ENCODE measurements around the gene PIH1D1. TPM values are rescaled to one million over a fixed set of nuclear protein-coding genes. Genes with fewer than 3 reads are reported as not detected.
A peak's percentile ranks its signal among the peaks of the same experiment; 100 is the strongest.

Gene PIH1D1
- total RNA-seq, 1 donor from 2014 or later = 138 TPM

DNA sequence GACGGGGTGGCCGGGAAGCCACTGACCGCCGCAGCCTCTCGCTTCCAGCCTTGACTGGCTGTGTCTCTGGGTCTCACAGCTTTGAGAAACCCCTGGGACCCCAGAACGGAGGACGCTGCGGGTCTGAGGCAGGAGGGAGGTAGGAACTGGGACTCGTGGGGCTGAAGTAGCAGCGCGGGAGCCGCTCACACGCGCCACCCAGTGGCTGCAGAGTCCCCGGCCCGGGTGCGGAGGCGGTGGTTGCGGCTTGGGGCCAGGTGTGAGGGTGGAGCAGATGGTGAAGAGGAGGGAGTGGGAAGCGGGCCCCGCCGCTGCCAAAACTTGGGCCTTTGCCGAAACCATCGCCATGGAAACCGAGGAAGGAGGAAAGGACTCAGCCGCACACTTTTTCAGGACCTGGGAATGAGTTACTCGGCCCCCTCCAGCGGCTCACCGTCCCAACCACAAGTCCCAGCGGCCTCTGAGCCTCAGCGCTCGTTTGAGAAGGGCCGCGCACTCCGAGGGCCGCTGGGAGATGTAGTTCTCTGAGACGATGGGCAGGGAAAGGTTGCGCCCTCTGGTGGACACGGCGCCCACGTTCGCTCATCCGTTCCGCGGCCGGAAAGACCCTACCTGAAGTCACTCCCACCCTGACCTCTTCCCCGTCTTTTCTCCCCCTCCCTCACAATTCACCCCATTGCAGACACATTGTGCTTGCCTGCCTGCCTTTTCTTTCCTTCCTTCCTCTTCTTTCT is 8.1 kb downstream of the PIH1D1 start:
- intact Hi-C loops (cut with micrococcal nuclease) = loop anchor here (1.0 kb wide), 3 partner anchors 8 to 51 kb away; partner anchors contain the start of gene PIH1D1
- H3K36me3 Mint-ChIP-seq (ENCODE audit: low read depth) = peaks cover 27% of the 10 kb centered on the region
- peaks cover 33% of the 10 kb centered on the region for H3K4me1 Mint-ChIP-seq (ENCODE audit: low read depth)
- peak overlapping the region; percentile 82 for H3K27ac Mint-ChIP-seq
- no peaks in the 10 kb centered on the region for H3K9me3 Mint-ChIP-seq
- peaks cover 37% of the 10 kb centered on the region for H3K27me3 Mint-ChIP-seq (ENCODE audit: low read depth)
- peak overlapping the region; percentile 78 for H3K4me3 Mint-ChIP-seq (ENCODE audit: low read depth)
- peak; percentile 92 for DNase-seq (ENCODE audit: low spot score)

DNA sequence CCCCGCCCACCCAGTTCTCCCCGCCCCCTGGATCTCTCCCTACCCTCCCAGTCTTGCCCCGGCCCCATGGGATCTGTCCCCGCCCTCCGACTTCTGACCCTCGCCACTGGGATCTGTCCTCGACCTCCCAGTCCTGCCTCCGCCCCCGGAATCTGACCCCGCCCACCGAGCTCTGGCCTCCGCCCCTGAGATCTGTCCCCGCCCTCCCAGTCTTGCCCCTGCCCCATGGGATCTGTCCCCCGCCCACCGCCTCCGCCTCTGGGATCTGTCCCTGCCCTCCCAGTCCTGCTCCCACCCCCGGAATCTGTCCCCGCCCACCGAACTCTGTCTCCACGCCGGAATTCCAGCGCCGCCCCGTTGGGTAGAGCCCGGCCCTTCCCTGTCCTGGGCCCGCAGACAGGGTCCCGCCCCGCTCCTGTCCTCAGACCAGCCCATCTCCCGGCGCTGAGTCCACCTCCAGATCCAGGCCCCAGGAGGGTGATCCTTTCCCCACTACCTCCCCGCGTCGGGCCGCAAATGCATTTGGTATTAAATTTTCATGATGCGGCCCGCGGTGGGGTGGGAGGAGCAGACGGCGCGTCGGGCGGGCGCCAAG is 8.7 kb downstream of the PIH1D1 start:
- H3K27ac Mint-ChIP-seq = peak overlapping the region; percentile 82

DNA sequence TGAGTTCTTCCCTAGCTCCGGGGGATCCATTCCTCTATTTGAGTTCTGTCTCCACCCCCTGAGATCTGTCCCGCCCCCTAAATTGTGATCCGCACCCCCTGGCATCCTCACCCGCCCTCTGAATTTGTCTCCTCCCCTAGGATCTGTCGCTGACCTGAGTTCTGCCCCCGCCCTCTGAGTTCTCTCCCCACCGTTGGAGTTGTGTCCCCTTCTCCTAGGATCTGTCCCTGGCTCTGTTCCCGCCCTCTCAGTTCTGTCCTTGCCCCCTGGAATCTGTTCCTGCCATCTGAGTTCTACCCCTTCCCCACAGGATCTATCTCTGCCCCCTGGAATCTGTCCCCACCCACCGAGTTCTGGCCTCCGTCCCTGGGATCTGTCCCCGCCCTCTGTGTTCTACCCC is 9.3 kb downstream of the PIH1D1 start:
- intact Hi-C loops (cut with micrococcal nuclease) = no loop called here
- DNase-seq (ENCODE audit: low spot score) = no peak
- Mint-ChIP-seq H3K36me3 (ENCODE audit: low read depth) (peaks cover 18% of the 10 kb centered on the region), H3K27me3 (ENCODE audit: low read depth) (peaks cover 48% of the 10 kb centered on the region), H3K9me3 (no peaks in the 10 kb centered on the region), H3K4me3 (ENCODE audit: low read depth) (peak overlapping the region; percentile 78), H3K27ac (no peak overlapping the region), H3K4me1 (ENCODE audit: low read depth) (peaks cover 29% of the 10 kb centered on the region)

More for the DNA sequence above, 8.7 kb downstream of the PIH1D1 start:
- peaks cover 29% of the 10 kb centered on the region for H3K4me1 Mint-ChIP-seq (ENCODE audit: low read depth)
- no peaks in the 10 kb centered on the region for H3K9me3 Mint-ChIP-seq
- H3K36me3 Mint-ChIP-seq (ENCODE audit: low read depth) = peaks cover 22% of the 10 kb centered on the region
- DNase-seq (ENCODE audit: low spot score) = peak; percentile 63
- H3K4me3 Mint-ChIP-seq (ENCODE audit: low read depth) = peak overlapping the region; percentile 78
- intact Hi-C loops (cut with micrococcal nuclease) = loop anchor here (1.0 kb wide), 3 partner anchors 8 to 51 kb away; partner anchors contain the start of gene PIH1D1
- H3K27me3 Mint-ChIP-seq (ENCODE audit: low read depth) = peaks cover 43% of the 10 kb centered on the region

DNA sequence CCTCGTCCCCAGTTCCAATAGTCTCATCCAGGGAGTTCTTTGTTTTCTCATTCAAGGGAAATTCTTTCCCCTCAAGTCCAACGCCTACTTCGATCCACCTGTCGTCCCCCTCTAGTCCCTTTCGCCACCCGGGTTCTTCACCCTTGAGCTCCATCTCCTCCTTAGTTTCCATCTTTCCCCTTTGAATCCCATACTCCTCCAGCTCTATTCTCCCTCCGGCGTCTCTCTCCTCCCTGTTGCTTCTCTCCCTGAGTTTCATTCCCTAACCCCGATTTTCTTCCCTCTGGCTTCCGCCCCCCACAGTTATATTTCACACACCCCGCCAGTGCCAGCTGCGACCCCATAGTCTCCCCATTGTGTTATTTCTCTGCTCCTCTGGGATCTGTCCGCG is 9.7 kb downstream of the PIH1D1 start:
- Mint-ChIP-seq H3K27me3 (ENCODE audit: low read depth) (peaks cover 52% of the 10 kb centered on the region), H3K27ac (no peak overlapping the region), H3K9me3 (no peaks in the 10 kb centered on the region), H3K4me3 (ENCODE audit: low read depth) (peak overlapping the region; percentile 78), H3K4me1 (ENCODE audit: low read depth) (peaks cover 29% of the 10 kb centered on the region), H3K36me3 (ENCODE audit: low read depth) (peaks cover 17% of the 10 kb centered on the region)
- DNase-seq (ENCODE audit: low spot score) = no peak
- intact Hi-C loops (cut with micrococcal nuclease) = no loop called here

DNA sequence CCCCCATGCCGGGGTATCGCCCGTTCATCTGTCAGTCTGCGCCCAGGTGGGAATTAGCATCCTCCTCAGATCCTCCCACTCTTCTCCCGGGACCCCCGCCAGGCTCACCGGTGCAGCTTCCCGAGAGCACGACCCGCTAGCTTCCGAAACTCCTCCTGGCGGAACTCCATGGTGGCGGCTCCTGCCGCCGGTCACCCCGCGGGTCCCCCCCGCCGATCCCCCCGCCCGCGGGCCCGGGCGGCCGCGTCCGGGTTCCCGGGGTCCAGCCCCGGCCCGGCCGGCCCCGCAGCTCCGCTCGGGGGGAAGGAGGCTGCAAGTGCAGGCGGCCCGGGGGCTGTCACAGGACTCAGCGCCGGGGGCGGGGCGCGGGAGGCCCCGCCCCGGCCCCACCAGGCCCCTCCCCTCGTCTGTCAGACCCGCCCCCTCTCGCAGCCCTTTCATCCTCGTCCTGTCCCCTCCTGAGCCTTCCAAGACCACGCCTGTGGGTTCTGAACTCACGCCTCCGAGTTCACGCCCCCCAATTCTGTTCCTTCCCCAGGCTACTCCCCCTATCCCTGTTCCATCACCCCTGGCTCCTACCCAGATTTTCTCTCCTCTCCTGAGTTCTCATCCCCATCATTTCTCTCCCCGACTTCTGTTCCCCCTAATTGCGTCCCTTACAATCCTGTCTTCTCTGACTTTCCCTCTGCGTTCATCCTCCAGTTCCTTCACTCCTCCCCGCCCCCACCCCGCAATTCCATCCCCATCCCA is 10.2 kb downstream of the PIH1D1 start, which contains the start of gene SLC17A7:
Gene SLC17A7 (minus strand): TSS at position 318 of the 750 bp plus-strand sequence. CDS start 148 bp downstream, at position 170.
- H3K9me3 Mint-ChIP-seq = no peaks in the 10 kb centered on the region
- peaks cover 58% of the 10 kb centered on the region for H3K27me3 Mint-ChIP-seq (ENCODE audit: low read depth)
- H3K4me3 Mint-ChIP-seq (ENCODE audit: low read depth) = peak within 1 kb of the TSS; percentile 78
- peaks cover 29% of the 10 kb centered on the region for H3K4me1 Mint-ChIP-seq (ENCODE audit: low read depth)
- intact Hi-C loops (cut with micrococcal nuclease) = no loop called here
- no peak within 1 kb of the TSS for H3K27ac Mint-ChIP-seq
- DNase-seq (ENCODE audit: low spot score) = no peak
- peaks cover 11% of the 10 kb centered on the region for H3K36me3 Mint-ChIP-seq (ENCODE audit: low read depth)

DNA sequence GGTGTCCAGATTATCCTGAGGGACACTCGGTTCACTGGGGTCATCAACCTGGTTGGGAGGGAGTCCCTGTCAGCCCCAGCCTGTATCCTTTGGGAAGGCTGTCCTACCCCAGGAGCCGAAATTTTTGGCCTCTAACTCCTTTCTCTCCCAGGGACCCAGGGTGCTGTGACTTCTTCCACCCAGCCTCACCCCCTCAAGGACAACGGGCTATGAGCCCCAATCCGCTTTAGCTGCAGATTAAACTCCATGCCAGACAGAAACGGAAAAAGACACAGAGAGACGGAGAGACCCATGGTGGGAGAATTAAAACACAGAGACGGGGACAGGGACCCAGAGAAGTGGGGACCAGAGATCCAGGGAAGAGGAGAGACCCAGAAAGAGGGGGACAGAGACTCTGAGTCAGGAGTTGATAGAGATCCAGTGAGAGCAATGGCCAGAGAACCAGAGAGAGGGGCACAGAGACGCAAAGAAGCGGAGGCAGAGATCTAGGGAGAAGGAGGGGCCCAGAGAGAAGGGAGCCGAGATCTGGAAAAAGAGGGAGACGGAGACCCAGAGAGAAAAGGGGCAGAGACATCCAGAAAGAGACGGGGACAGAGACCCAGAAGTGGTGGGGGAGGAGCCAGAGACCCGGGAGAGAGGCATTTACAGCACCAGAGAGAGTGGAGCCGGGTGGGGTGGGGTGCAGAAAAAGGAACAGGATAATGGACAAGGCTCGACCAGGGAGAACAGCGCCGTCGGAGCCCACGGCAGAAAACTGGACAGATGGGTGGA is 11.0 kb downstream of the PIH1D1 start:
- H3K36me3 Mint-ChIP-seq (ENCODE audit: low read depth) = peaks cover 5% of the 10 kb centered on the region
- H3K9me3 Mint-ChIP-seq = no peaks in the 10 kb centered on the region
- intact Hi-C loops (cut with micrococcal nuclease) = no loop called here
- no peak for DNase-seq (ENCODE audit: low spot score)
- no peak overlapping the region for H3K27ac Mint-ChIP-seq
- H3K4me1 Mint-ChIP-seq (ENCODE audit: low read depth) = peaks cover 35% of the 10 kb centered on the region
- H3K27me3 Mint-ChIP-seq (ENCODE audit: low read depth) = peaks cover 66% of the 10 kb centered on the region
- H3K4me3 Mint-ChIP-seq (ENCODE audit: low read depth) = peak overlapping the region; percentile 45

DNA sequence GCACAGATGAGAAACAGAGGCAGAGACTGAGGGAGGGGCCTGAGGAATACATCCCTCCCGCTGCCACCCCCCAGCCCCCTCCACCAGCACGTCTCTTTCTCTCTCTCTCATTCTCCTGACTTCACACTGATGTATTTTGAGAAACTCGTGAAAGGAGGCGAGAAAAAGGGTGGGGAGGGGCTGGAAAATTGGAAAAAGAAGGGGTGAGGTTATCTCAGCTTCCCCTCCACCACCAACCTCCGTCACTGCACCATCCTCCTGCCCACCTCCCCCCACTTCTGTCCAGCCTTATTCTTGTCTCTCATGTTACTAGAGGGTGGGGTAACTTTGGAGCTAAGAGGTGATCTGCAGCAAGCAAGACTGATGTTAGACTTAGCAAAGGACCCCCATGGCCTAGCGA is 11.8 kb downstream of the PIH1D1 start:
- Mint-ChIP-seq H3K9me3 (no peaks in the 10 kb centered on the region), H3K27ac (no peak overlapping the region), H3K4me1 (ENCODE audit: low read depth) (peaks cover 29% of the 10 kb centered on the region), H3K36me3 (ENCODE audit: low read depth) (no peaks in the 10 kb centered on the region), H3K27me3 (ENCODE audit: low read depth) (peaks cover 74% of the 10 kb centered on the region), H3K4me3 (ENCODE audit: low read depth) (no peak overlapping the region)
- intact Hi-C loops (cut with micrococcal nuclease) = no loop called here
- DNase-seq (ENCODE audit: low spot score) = no peak

DNA sequence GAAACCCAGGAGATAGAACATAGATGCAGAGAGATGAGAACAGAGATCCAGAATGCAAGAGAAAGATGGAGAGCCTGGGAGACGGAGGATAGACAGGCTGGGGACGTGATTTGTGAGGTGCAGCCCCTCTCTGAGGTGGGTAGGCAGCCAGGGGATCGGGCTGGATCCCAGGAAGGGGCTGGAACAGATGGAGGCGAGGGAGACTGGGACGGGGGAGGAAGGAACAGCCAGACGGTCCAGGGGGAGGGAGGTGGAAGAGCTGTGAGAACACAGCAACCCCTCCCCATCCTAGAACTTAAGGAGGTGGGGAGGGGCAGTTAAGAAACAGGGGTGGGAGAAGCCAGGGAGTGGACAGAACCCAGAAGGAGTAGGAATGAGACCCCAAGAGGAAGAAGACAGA is 13.4 kb downstream of the PIH1D1 start:
- peaks cover 81% of the 10 kb centered on the region for H3K27me3 Mint-ChIP-seq (ENCODE audit: low read depth)
- intact Hi-C loops (cut with micrococcal nuclease) = no loop called here
- no peak overlapping the region for H3K27ac Mint-ChIP-seq
- H3K36me3 Mint-ChIP-seq (ENCODE audit: low read depth) = no peaks in the 10 kb centered on the region
- no peaks in the 10 kb centered on the region for H3K9me3 Mint-ChIP-seq
- H3K4me3 Mint-ChIP-seq (ENCODE audit: low read depth) = no peak overlapping the region
- no peak for DNase-seq (ENCODE audit: low spot score)
- H3K4me1 Mint-ChIP-seq (ENCODE audit: low read depth) = peaks cover 25% of the 10 kb centered on the region

DNA sequence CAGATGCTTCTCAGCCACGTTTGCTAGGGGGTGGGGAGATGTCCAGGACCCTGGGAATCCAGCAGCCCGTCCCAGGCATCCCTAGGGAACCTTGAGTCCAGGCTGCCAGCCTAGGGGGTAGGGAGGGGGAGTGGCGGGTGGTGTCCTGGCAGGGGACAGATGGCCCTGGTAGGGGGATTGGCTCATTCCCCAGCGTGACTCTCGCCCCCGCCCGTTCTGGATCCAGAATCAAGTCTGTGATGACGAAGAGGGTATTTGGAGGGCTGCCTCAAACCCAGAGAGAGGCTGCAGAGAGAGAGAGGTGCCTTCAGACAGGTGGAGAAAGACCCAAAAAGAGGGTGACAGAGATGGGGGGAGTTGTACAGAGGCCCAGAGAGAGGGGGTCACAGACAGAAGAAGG is 14.4 kb downstream of the PIH1D1 start:
- H3K4me1 Mint-ChIP-seq (ENCODE audit: low read depth) = peaks cover 23% of the 10 kb centered on the region
- H3K27me3 Mint-ChIP-seq (ENCODE audit: low read depth) = peaks cover 83% of the 10 kb centered on the region
- no peaks in the 10 kb centered on the region for H3K36me3 Mint-ChIP-seq (ENCODE audit: low read depth)
- intact Hi-C loops (cut with micrococcal nuclease) = no loop called here
- no peak overlapping the region for H3K4me3 Mint-ChIP-seq (ENCODE audit: low read depth)
- H3K27ac Mint-ChIP-seq = no peak overlapping the region
- H3K9me3 Mint-ChIP-seq = no peaks in the 10 kb centered on the region
- no peak for DNase-seq (ENCODE audit: low spot score)

DNA sequence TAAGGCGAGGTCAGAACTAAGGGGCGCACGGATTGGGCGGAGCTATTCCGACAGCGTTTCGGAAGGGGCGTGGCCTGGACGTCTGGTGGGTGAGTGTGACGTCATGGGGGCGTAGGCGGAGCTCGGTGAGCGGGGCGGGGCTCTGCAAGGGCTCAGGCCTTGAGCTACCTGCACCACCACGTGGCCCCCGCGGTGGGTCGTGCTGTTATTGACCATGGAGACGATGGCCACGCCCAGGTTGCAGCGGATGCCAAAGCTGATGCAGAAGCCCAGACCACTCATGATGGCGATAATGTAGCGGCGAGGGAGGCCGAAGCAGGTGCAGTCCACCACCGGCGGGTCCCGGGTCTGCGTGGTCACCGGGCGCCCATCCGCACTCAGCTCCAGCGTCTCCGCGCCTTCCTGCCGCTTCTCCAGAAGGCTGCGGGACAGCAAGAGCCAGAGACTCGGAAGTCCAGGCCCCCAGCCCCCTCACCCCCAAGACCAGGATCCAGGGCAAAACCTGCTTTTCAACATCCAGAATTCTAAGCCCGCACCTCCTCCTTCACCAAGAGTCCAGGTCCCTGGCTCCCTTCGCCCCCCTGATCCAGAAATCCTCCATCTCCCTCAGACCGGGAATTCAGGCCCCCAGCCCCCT is 15.1 kb downstream of the PIH1D1 start:
- Mint-ChIP-seq H3K4me1 (ENCODE audit: low read depth) (peaks cover 16% of the 10 kb centered on the region), H3K4me3 (ENCODE audit: low read depth) (no peak overlapping the region), H3K36me3 (ENCODE audit: low read depth) (no peaks in the 10 kb centered on the region), H3K9me3 (no peaks in the 10 kb centered on the region), H3K27ac (peak overlapping the region; percentile 23), H3K27me3 (ENCODE audit: low read depth) (peaks cover 80% of the 10 kb centered on the region)
- peak; percentile 52 for DNase-seq (ENCODE audit: low spot score)
- intact Hi-C loops (cut with micrococcal nuclease) = no loop called here

DNA sequence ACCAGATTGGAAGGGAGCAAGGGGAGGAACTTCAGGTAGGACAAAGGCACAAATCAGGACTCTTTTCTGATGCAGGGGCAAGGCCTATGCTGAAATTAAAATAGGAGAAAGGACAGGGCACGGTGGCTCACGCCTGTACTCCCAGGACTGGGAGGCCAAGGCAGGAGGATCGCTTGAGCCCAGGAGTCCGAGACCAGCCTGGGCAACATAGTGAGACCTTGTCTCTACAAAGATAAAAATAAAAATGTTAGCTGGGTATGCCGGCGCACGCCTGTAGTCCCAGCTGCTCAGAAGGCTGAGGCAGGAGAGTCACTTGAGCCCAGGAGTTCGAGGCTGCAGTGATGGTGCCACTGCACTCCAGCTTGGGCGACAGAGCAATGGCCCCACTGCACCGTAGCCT is 15.9 kb downstream of the PIH1D1 start:
- intact Hi-C loops (cut with micrococcal nuclease) = no loop called here
- Mint-ChIP-seq H3K4me3 (ENCODE audit: low read depth) (no peak overlapping the region), H3K4me1 (ENCODE audit: low read depth) (peaks cover 14% of the 10 kb centered on the region), H3K36me3 (ENCODE audit: low read depth) (no peaks in the 10 kb centered on the region), H3K27ac (no peak overlapping the region), H3K9me3 (no peaks in the 10 kb centered on the region), H3K27me3 (ENCODE audit: low read depth) (peaks cover 80% of the 10 kb centered on the region)
- no peak for DNase-seq (ENCODE audit: low spot score)

Measured in activated T-helper 2 cell treated with anti-CD3 and anti-CD28 coated beads, Interferon-gamma antibody, Interleukin-2, Interleukin-4, amounts not matched to agents 10 μg/mL and 5 μg/mL and 100 μg/mL, durations not matched to agents 14 hours and 24 hours and 36 hours (primary cell).